TTC549 (cell line): ENCODE data around the gene LIPH.
A peak's percentile ranks its signal among the peaks of the same experiment; 100 is the strongest.

Experiments used
- FAIRE-seq: peaks from 2 replicates; lab custom pipeline; 2012; peaks lifted over from hg19 to GRCh38; lab: Jason Lieb, UNC

The LIPH gene

DNA sequence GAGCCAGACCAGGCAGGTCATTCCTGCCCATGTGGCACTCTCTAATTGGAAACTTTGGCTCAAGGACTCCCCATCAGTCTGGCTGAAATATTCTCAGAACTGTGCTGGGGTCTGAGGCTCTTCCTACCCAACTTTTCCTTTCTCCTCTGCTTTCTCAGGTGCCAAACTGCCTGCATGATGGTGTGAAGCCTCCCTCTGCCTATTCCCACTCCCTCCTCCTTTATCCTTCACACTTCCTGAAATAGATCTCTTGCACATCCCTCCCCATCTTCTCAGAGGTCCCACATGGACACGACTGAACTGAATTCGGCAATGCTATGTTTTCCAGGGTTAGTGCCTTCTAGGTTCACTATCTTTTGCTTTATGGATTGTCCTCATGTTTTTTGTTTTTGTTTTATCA lies 12.5 kb downstream of the LIPH start:
- FAIRE-seq = no peak

DNA sequence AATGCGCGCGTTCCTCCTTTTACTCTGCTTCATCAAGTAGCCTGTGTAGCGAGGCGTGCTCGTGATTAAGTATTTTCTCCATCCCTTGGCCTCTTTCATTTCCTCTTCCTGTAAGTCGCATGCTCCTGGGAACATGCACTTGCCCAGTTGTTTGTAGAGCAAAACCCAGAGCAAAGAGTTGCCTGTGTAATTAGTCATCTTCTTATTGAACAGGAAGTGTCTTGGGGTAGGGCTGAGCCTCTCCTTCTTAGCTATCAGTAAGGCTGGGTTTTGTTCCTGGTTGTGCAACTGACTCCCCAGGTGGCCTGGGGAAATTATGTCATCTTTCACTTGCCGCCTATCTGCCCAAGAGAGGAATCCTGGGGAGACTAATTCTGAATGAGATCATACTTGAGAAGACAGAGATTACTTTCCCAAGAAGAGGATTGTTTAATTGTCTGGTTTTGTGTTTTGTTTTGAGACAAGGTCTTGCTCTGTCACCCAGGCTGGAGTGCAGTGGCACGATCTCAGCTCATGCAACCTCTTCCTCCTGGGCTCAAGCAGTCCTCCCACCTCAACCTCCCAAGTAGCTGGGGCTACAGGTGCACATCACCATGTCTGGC lies 14.9 kb downstream of the LIPH start:
- no peak for FAIRE-seq

DNA sequence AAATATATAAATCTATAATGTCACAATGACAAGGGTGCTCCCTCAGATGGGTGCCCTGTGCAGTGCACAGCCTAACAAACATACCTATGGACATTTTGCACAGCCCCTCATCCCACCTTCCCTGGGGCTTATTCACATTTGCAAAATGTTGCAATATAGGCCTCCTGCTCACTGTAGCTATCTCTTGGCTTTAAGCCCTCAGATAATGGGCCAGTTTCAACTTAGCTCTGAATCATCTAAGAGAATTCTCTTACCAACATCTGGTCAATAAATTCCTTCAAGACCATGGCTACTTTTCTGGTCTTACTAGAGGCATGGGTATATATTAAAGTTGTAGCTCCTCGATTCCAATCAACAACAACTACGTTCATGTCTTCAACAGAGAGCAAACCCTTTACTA lies 17.9 kb downstream of the LIPH start:
- no peak for FAIRE-seq

DNA sequence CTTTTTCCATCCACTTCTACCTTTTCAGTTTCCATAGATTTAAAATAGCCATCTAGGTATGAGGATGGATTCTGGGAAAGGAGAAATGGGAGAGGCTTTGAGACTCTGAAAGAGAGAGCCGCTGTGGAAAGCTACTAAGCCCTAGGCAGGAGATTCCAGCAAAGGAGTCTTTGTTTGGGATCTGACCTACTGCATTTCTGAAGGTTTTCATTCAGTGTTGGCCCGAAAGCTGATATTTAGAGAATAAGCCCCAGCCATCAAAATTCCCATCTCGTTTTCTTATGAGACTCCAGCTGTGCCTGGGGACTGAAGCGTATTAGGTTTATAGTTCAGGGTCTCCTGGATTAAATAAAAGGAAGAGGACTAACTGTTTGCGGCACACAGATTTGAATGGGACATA lies 19.5 kb downstream of the LIPH start:
- FAIRE-seq = no peak

DNA sequence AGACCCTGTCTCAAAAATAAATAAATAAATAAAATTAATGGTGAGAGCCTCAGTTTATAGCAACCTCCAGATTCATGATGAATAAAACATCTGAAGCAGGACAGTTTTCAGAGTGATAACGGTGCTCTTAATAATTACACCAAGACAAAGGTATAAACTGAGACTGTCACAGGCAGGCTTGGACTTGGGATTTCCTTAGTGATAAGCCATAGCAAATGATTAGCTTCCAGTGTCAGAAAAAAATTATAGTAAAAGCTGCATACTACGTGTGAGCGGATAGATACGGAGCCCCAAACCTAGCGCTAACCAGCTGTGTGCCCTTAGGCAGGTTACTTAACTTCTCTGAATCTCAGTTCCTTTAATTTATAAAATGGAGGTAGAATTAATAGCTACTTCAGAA lies 21.5 kb downstream of the LIPH start:
- no peak for FAIRE-seq

DNA sequence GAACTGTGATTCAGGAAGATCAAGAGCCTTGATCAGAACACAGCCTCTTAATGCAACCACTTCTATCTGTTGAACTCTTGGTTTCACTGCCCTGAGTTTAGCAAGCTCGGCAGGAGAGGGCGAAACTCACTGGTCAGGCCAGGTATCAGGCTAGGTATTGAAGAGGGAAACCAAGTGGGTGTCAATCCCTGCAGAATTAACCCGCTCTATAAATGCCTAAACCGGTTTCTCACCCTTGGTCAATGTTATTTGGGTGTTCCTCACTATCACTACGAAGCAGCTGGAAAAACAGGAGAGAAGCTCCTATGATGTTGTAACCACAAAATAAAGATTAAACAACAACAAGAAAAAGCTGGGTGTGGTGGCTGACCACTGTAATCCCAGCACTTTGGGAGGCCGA lies 23.9 kb downstream of the LIPH start:
- FAIRE-seq = no peak

DNA sequence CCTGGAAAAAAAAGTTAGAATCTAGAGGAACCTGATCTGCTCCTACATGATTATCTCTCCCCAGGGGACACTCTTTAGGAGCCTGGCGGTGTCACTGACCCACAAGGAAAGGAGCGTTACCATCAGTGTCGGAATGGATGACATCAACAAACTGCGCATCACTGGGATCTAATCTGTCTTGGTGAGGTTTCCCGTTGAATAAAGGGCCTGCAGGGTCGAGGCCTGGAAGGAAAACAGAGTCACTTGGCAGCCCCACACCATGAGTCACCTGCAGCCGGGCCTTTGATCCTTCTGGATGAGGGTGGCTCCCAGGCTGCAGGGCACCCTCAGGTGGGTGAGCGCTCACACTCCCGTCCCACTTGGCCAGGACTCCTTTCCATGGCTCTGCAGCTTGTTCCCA lies 25.0 kb downstream of the LIPH start:
- no peak for FAIRE-seq

DNA sequence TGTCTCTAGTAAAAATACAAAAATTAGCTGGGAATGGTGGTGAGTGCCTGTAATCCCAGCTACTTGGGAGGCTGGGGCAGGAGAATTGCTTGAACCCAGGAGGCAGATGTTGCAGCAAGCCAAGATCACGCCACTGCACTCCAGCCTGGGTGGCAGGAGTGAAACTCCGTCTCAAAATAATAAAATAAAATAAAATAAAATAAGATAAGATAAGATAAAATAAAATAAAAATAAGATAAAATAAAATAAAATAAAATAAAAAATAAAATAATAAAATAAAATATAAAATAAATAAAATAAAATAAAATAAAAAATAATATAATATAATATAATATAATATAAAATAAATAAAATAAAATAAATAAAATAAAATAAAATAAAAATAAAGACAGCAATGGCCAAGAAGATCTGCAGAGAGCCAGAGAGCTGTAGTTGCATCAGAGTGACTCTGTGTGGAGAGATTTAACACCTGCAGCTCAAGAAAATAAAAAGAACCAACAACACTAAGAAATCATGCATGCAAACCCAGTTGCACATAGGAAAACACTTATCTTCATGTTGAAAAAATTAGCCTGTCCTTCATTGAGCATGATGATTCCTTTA lies 25.9 kb downstream of the LIPH start:
- peak; percentile 85 for FAIRE-seq

DNA sequence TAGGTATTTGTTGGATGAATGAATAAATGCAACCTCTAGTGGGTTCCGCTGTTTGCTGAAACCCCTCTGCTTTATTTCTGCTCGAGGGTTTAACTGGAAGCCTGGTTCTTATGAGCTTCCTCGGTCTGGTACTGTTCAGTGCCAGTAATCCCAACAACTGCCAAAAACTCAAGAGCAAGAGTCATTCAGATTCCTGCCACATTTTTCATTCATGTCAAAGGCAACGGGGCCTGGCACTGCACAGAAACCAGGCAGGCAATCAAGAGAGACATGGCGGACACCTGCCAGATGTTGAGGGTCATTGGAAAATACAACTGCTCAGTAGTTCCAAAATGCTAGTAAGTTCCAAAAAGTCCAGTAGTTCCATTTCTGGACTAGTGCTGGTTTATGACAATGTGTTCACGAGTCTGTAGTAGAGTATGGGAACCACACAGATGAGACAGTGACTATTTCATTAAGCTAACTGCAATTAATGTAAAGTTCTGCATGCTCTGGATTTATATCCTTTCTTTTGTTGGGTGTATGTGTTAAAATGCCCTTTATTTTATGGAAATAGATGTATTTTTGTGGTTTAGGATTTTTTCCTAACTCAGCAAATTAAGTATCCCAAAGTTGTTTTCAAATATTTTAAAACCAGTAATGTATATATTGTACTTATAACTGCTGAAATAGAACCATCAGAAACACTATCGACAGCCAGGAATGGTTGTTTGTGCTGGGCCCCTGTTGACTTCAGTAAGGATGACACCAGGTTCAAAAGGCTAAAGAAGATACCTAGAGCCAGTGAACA lies 30.8 kb downstream of the LIPH start:
- FAIRE-seq = no peak

DNA sequence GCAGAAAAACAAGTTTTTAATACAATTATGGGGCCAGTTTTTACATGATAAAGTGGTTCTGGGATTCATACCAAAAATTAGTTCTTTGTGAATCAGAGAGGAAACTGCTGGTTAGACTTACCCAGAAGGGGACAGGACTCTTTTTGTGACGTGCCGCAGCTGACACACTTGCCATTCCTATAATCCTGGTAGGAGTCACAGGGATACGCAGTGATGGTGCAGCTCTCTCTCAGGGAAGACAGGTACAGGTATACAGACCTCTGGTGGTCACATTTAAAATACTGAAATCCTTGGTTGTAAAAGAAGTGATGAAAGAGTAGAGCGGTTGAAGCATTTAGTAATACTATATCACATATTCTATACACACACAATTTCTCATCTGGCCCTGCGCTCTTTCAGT lies 33.4 kb downstream of the LIPH start:
- no peak for FAIRE-seq

DNA sequence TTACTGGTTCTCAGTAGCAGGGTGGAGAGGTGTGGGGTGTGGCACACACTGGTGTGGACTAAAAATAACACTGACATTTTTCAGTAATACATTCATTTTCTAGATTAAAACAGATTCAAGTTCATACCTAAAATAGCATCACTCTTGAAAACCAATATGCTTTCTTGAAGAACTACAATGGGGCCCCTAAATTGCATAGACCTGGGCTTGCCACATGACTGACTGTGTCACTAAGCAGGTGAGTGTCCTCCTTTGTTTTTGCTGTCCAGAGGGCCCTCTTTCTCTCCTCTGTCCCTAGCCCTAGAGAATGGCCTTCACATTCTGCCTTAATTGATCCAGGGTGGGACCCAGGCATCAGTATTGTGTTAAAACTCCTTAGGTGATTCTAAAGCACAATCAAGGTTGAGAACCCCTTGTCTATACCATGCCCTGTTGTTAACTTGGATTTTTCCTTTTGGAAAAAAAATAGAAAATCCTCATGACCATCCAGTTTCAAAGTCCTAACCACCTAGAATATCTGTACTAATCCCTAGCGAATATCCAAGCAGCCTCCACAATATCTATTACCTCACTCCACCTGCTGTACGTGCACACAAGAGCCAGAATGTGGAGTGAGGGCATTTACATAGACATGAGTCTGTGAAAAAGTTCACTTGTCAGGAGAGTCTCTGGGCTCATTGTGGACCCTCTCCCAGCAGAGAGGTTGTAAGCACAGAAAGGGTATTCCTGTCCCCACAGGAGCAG lies 34.8 kb downstream of the LIPH start:
- FAIRE-seq = no peak

DNA sequence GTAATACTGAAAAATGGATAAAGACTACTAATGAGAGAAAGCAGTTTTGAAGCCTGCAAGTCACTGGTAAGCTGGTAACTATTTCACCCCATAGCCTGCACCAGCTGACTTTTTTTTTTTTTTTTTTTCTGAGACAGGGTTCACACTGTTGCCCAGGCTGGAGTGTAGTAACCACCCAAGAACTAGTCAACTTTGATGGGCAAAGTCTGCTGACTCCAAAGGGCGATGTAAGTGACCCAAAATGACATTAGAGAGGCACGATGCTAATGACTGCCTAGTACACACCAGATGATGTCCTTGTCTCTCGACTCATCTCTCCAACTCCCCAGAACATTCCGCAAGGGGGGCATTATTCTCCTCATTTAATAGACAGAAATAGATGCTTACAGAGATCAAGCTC lies 40.7 kb downstream of the LIPH start:
- no peak for FAIRE-seq

DNA sequence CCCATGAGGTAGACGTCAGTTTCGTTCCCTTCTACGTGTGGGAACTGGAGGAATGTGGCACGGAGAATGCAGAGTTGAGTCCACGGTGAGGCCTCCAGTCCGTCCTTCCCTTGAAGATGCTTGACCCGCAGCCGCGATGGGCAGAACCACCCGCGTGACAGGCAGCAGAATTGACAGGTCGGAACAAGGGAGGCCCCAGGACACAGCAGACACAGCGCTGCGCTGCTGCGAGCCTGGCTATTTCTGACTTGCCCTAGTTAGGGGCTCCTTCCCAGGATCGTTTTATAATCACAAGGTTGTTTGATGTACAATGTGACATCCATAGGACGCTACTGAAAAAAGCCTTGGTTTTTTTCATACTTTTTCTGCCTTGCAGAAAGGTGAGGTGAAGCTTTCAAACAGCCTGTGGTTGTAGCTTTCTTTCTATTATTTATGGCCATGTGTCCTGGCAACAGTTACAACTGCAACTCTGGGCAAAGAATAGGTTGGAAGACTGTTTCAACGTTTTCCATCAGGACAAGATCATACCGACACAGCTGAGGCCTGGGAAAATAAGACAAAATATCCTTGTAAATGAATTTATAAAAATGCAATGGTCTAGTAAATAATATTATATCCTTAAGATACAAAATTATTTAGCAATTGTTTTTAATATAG lies 43.9 kb downstream of the LIPH start:
- no peak for FAIRE-seq

DNA sequence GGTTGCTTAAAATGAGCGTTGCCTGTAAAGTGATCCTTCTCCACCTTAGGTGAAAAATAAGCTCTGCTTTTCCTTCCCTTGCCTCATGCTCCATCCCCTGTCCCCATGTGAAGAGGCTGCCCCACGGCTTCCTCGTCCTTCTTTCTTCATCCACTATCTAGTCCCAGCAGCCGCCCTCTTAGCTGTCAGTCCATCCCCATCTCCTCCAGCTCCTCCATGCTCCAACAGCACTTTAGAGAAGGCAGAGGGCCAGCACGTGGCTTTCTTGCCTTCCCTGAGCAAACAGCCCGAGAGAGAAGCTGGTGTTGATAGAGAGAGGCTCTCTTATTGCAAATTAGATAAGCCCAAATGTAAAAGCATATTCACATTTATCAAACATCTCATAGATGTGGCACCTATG lies 44.5 kb downstream of the LIPH start:
- no peak for FAIRE-seq

DNA sequence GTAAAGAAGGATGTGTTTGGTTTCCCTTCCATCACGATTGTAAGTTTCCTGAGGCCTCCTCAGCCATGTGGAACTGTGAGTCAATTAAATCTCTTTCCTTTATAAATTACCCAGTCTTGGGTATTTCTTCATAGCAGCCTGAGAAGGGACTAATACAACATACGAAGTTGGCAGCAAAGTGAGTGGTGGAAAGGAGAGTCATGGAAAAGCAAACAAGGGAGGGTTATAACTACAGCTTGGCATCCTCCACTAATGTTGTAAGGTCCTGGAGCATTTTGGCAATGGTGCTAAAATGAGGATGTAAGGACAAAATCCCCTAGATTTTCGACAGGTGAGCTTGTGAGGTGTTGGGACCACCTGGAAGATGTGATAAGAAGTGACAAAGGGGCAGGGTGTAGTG lies 47.8 kb downstream of the LIPH start:
- FAIRE-seq = no peak

DNA sequence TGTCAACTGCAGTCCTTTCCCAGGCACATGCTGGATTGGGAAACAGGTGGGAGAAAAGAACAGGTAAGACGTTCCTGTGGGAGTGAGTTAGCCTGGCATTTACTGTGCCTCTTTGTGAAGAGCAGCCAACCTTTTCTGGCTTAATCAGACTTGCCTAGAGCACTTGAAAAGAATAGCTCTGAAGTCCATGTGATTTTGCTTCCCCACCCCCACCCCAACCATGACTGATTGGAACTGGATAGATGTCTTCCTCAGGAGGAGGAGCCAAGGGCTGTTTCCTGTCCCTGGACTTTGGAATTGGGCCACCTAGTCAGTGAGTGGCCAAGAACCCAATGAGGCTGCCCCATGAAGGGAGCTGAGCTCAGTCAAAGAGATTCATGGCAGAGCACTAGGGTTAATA lies 48.9 kb downstream of the LIPH start:
- FAIRE-seq = no peak

DNA sequence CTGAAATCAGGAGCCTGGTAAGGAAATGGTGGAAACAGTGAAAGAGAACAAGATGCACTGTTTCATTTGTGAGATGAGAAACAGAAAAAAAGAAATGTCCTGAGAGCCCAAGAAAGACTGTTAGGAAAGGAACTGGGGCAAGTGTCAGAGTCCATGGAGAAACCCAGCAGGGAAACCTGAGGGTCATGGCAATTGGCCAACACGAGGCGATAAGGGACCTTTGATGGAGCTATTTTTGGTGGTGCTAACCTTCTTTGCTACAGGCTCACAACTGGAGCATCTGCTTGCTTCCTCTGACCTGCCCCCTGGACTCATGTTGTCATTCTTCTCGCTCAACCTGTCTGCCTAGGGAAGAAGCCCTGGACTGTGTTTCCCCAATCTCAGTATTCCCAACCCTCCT lies 49.4 kb downstream of the LIPH start:
- no peak for FAIRE-seq

DNA sequence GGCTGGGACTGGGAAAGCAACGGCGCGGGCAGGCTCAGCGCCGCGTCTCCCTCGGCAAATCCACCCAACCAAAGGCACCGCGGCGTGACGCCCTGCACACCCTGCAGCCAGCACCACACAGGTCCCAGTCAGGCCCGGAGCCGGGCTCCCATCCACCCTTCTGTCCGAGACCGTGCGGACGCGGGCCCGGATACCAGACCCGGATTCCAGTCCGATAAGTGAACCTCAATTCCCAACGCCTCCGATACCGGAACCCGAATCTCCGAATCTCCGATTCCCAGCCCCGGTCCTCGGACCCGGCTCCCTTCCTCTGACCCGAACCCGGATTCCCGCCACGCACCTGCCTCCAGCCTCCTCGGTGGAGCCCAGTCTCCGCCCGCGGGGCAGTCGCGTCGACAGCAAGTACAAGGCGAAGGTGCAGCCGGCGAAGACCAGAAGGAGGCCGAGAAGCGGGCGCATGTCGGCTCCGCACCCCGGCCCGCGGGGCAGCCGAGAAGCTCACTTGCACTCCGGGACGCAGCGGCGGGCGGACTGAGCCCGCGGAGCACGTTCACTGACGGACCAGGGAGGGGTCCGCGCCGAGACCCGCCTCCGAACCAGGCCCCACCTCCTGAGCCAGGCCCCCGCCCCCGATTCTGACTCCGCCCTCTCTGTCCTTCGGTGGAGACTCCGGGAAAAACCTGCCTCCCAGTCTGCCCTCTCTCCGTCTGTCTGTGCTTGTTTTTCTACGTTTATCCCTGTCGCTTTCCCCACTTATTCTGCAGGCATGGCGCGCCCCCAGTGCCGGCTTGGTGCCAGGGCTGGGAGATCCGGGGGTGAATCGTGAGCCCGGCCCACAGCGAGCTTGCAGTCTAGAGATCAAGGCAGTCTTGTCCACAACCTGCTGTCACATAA lies 53.6 kb downstream of the LIPH start, which contains the start of gene TMEM41A:
TSS of gene TMEM41A (minus strand) at position 533 of the 894 bp plus-strand sequence. CDS start at position 459, 74 bp downstream.
- no peak for FAIRE-seq

DNA sequence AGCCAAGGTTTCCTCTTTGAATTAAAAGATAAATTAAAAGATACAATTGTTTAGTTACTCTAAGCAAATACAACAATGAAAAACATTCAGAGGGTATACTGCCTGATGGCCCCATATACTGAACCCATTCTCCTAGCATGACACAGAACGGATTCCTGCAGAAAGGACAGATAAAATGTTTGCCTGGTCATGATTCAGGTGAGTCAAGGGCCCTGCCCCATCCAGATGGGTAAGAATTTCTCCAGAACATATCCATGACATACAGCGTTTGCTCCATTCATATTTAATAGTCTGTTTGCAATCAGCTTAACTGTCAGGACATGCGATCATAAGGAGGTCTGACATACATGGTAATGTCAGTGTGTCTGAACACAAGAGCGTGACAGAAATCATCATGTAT lies 62.1 kb downstream of the LIPH start:
- FAIRE-seq = no peak

DNA sequence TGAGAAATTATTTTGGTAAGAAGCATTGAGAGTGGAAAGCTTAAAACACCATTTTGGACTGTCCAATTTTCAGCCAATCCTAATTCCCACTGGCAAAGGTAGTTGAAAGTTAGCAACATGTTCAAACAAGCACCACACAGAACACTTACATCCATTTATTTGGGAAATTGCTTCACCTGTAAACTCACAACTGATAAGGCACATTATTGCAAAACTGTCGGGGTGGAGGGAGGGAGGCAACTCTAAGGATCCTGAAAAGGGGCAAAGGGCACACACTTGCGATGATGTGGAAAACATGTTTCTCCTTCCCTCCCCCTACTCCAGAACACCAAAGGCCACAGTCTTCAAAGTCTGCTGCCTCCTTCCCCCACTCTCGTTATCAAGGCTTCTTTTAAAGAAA lies 62.9 kb downstream of the LIPH start:
- no peak for FAIRE-seq

DNA sequence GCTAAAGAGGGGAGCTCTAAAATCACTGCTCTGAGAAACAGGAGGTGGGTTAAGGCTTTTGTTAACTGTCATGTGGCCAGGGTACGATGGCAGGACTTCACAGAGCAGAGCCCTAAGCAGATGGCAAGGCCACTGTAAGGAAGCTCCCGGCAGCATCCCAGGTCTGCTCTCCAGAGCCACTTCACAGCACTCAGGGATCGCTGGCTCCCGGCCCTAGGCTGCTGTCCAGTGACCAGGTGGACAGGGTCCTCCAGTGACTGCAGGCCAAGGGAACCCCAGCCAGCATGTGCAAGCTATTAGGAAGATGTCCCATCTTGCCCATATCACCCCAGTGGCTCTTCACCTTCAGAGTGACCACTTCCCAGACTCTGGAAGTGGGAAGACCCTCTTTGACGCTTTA lies 63.9 kb downstream of the LIPH start:
- FAIRE-seq = no peak
